ENCODE results near the gene PPP1R14D.

Gene PPP1R14D

DNA sequence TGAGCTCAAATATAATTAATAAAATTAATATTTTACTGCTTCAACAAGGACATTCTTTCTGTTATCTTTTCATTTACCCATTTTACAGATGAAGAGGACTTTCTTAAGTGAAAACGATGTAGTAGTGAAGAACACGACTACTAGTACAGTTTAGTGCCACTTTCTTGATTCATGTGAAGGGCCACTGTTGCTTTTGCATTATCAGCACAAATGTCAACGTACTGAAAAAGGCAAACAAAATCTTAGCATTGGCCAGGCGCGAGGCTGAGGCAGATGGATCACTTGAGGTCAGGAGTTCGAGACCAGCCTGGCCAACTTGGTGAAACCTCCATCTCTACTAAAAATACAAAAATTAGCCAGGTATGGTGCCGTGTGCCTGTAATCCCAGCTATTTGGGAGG lies 9.5 kb downstream of the PPP1R14D start:
- DNase-seq (ENCODE audit: low read depth in 2 of 2), result no peak

DNA sequence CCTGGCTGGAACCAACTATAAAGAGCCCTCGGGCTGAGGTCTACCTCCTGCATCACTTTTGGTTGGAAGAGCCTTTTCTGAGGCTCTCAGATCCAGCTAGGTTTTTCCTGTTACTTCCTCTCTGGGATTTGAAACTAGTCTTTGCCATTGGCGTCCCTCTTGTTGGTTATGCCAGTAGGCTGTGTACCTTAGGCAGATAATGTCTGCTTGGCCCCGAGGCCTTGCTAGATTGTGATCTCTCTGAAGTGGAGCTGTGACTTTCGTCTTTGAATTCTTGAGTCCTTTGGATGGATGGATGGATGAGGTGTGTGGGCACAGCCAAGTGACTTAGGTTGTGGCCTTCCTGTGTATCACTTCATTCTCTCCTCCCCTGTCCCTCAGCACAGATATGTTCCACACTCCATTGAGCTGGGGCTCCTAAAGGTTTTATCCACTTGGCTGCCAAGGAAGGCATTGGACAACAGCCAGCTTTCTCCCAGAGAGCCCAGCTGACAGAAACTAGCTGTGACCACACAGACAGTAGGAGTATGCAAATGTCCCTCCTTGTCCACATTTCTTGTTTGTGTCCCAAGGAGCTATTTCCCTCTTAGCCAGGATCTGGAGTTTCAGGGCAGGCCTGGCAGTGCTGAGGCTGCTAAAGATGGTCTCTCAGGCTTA lies 13.3 kb downstream of the PPP1R14D start:
- DNase-seq (ENCODE audit: low read depth in 2 of 2), result no peak

DNA sequence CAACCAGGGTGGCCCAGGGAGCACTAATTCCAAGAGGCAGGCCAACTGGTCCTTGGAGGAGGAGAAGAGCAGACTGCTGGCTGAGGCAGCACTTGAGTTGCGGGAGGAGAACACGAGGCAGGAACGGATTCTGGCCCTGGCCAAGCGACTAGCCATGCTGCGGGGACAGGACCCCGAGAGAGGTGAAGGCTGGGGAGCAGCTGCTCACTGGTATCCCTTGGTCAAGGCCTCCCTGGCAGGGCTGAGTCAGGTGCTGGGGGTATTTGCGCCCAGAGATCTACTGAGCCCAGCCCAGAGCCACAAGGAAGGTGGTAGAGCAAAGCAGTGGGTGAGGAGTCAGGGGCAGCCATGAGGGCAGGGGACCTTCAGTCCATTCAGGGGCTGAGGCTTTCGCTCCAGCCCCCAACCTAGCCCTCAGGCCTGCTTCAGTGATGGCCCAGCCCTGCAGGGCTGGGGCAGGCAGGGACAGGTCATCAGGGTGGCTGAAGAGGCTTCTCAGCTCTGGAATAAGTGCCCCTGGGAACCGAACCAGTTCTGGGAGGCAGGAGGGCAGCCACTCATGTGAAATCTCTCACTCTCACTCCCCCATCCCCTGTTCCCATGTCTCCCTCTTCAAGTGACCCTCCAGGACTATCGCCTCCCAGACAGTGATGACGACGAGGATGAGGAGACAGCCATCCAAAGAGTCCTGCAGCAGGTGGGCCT lies 15.6 kb downstream of the PPP1R14D start:
- no peak for DNase-seq (ENCODE audit: low read depth in 2 of 2)

DNA sequence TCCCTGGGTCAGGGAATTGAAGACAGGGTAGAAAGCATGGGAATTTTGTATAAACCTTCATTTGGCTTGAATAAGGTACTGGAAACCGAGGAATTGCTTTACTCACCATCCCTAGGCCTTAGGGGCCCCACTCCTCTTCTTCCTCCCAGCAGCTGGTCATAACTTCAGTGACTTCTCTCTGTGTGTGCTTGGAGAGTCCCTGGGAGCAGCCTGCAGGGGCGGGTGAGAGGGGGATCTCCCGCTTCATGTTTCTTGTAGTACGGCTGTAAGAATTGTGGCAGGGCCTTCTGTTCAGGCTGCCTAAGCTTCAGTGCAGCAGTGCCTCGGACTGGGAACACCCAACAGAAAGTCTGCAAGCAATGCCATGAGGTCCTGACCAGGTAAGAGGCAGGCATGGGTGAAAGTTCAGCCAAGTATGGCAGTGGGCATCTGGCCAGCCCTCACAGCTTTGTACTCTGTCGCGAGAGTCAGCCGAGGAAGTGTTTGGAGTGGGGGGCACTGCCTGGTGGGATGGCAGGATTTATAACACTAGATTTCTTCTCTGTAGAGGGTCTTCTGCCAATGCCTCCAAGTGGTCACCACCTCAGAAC lies 19.6 kb downstream of the PPP1R14D start:
- no peak for DNase-seq (ENCODE audit: low read depth in 2 of 2)

DNA sequence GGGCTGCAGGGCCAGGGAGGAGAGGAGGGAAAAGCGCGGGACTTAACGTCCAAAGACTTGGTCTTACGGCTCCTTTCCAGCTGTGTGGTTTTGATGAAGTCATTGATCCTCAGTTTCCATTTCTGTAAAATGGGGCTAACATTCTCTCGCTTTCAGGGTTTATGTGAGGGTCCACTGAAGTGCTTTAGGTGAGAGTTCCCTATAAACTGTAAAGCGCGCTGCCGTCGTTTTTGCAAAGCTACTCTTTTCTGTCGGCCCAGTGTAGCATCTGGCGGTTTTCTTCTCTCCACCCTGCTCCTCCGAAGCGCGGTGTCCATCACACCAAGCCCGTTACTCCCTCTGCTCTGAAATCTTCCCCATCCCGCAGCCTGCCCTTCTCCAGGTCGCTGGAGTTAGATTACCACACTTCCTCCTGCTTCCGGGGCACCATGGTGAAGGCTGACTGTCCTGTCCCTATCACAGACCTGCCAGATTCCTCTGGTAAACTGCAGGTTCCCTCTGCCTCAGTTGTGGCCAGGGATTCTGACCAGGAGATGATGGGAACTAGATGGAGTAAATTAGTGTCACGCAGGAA lies 20.5 kb downstream of the PPP1R14D start:
- no peak for DNase-seq (ENCODE audit: low read depth in 2 of 2)

DNA sequence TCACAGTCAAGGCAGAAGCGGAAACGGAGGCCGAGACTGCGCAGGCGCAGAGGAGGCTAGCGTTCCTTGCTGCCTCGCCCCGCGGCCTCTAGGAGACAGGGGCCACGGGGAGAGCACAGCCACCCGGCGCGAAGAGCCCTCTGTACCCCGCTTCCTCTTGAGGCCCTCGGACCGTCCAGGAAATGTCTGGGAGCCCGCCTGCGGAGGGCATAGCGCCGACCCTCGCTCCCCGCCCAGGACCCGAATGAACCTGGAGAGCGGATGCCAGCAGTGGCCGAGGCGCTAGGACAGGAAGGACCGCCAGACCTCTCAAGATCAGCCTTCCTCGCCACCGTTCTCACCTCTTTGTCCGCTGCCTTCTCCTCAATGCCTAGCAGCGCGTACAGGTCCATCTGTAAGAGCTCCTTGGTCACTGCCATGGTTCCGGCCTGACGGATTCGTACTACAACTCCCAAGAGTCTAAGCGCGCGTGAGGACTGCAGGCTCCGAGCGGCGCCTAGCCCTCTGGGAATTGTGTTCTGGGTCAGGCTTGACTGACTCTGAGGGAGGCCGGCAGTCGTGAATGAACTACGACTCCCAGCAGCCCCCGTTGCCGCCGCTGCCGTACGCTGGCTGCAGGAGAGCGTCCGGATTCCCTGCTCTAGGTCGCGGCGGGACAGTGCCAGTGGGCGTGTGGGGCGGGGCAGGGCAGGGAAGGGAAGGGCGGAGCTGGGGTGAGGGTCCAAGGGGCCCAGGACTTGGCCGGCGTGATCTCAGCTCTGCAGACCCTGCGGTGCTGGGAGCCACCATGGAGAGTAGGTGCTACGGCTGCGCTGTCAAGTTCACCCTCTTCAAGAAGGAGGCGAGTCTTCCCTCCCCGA lies 21.2 kb downstream of the PPP1R14D start, which contains the start of the genes DNAJC17 and ZFYVE19:
Gene DNAJC17 (minus strand): TSS at position 446 of the 860 bp plus-strand sequence. CDS start 27 bp downstream, at position 419.
Gene ZFYVE19 (plus strand): TSS at position 62 of the 860 bp plus-strand sequence. CDS start 501 bp downstream, at position 563.
- peak; percentile 92 to 94 for DNase-seq (ENCODE audit: low read depth in 2 of 2)

DNA sequence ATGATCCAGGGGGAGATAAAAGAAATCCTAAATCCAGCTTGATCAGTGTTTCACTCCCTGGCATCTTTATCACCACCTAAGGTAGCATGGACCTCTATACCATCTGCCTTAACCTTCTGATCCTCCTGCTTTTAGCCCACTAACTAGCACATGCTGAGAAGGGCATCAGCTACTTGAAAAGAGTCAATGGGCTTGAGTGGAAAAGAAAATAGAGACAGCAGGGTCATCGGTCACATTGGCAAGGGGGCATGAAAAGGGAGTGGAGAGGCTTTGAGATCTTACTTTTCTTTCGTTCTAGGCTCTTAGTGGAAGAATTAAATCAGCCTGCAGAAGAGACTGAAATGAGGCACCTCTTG lies 21.9 kb downstream of the PPP1R14D start:
- DNase-seq (ENCODE audit: low read depth in 2 of 2), result no peak

DNA sequence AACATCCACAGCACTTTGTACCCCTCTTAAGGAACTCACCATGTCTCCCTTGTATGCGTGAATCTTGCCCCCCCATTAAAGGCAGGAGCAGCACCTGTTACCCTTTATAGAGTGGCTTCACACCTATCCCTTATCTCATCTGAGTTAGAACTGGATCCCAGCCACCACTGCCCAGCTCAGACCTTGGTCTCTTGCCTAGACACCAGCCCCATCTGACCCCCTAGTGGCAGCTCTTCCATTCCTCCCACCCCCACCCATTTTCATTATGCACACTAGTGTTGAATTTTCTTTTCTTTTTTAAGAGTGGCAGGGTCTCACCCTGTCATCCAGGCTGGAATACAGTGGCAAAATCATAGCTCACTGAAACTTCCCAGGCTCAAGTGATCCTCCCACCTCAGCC lies 24.8 kb downstream of the PPP1R14D start:
- DNase-seq (ENCODE audit: low read depth in 2 of 2), result no peak

DNA sequence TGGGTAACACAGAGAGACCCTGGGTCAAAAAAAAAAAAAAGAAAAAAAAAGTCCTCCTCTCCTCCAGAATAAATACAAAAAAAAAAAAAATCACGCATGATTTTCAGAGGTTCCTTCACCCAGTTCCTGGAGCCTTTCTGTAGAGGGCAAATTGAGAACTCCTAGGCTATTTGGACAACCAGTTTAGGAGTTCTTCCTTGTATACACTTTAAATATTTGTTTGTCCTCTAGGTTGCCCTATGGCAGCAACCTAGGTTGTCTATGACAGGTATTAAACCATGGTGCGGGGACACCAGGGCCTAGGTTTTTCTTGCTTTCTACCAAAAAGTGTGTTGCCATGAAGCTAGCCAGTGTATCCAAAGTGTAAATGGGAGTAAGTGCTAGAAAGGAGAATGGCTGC lies 25.4 kb downstream of the PPP1R14D start:
- no peak for DNase-seq (ENCODE audit: low read depth in 2 of 2)

DNA sequence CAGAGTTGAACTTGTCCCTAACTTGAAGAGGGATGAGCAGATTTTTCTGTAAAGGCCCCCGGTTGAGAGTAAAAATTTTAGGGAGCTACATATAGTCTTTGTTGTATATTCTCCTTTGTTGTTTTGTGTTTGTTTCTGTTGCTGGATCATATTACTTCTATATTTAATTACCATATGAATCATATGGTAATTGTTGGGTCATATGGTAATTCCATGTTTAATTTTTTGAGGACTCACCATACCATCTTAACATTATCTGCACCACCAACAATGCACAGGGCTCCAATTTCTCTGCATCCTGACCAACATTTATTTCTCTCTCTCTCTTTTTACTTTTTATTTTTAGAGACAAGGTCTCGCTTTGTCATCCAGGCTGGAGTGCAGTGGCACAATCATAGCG lies 29.0 kb downstream of the PPP1R14D start:
- no peak for DNase-seq (ENCODE audit: low read depth in 2 of 2)

DNA sequence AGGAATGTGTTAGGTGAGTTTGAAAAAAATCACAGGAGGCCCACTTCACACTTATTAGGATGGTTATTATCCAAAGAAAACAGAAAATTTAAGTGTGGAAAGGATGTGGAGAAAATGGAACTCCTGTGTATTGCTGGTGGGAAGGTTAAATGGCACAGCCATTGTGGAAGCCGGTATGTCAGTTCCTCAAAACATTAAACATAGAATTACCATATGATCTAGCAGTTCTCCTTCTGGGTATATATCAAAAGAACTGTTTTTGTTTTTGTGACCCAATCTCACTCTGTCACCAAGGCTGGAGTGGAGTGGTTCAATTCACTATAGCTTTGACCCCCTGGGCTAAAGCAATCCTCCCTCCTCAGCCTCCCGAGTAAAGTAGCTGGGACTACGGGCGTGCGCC lies 32.0 kb downstream of the PPP1R14D start:
- no peak for DNase-seq (ENCODE audit: low read depth in 2 of 2)

DNA sequence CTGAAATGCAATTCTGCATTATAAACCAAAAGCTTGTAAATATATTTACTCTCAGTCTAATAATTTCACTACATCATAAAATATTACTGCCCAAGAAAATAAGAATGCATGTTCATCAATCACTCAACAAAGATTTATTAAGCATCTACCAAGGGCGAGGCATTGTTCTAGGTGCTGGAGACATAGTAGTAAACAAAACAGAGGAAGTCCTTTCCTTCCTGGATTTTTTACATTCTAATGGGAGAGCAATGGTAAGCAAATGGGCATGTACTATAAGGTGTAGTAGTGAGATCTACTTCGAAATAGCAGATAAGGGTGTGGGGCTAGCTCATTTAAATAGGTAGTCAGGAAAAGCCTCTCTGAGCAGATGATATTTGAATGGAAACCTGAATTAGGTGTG lies 32.5 kb downstream of the PPP1R14D start:
- DNase-seq (ENCODE audit: low read depth in 2 of 2), result no peak

DNA sequence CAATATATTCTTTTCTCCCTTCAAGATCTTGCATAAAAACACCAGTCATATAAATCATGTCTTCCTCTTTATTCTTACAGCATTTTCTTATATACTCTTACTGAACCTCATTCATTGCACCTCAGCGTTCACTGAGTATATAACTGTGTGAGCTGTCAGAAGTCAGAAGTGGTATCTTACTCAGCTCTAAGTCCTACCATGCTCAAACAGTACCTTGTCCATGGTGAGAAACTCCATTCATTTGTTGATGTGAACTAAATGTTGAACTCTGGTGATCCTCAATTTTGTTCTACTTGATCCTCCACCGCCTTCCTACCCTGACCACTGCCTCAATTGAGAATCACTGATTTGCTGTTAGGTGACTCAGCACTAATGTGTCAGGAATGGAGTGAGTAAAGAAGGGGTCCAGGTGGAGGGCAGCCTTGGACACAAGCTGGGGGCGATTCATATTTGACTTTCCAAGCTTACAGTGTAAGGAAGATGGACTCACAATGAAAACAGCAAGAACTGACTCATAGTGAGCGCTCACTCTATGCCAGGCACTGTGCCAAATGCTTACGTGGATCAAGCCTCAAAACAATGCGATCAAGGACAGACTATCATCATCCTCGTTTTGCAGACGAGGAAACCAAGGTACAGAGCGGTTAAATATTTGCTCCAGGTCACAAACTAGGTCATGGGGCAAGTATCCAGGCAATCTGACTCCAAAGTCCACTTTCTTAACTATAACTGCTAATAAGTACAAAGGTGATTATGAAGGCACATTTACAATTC lies 35.1 kb downstream of the PPP1R14D start:
- no peak for DNase-seq (ENCODE audit: low read depth in 2 of 2)

DNA sequence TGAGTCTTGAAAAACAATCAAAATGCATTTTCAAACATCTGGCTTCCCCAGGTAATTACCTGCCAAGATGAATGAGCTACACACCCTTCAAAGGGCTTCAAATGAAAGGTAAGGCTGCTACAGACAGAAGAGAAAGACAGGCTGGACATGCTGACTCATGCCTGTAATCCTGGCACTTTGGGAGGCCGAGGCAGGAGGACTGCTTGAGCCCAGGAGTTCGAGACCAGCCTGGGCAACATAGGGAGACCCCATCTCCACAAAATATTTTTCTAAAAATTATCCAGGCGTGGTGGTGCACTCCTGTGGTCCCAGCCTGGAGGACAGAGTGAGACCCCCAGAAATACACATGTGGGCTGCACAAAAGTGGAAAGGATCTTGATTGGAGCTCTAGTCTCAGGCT lies 36.1 kb downstream of the PPP1R14D start:
- no peak for DNase-seq (ENCODE audit: low read depth in 2 of 2)

DNA sequence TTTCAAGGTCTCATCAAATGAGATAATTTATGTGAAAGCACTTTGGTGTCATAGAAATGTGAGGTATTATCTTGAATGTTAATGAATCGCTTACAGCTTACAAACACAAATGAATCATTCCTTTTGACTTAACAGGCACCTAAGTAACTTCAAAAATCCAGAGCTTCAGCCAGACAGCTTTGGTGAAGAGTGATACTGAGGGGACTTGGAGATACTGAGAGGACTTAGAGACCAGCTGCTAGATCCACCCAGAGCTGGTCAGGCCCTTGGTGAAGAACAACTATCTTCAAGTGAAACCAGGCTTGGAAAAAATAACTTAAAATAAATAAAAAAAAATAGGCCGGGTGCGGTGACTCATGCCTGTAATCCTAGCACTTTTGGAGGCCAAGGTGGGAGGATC lies 37.8 kb downstream of the PPP1R14D start:
- no peak for DNase-seq (ENCODE audit: low read depth in 2 of 2)

DNA sequence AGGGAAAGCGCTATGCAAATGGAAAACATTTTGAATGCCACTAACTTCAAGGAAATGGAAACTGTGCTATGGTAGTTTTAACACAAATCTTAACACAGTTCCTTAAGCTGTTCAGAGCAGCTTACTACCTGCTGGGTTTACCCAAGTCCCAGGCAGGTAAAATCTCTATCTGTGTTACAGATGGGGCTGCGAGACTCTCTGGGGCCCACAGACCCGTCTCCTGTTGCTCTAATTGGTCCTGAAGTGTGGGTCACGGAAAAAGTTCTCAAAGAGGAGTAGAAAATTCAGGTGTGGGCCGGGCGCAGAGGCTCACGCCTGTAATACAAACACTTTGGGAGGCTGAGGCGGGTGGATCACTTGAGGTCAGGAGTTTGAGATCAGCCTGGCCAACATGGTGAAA lies 38.5 kb downstream of the PPP1R14D start:
- no peak for DNase-seq (ENCODE audit: low read depth in 2 of 2)

DNA sequence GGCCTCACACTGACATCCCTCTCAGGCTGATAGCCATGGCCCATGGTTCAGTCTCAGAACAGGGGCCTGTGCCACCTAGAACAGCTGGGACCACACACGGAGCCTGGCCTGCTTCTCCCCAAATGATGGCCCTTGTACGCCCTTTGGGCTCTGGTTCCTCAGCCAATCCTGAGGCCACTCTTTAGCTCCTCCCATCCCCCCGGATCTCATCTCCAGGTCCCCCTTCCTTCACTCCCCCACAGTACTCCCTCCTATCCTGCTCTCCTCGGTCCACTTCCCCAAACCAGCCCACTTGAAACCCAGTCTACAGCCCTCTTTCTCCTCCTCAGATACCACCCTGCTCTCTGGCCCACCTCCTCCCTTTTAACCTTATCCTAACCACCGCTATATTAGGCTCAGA lies 39.4 kb downstream of the PPP1R14D start:
- DNase-seq (ENCODE audit: low read depth in 2 of 2), result no peak

DNA sequence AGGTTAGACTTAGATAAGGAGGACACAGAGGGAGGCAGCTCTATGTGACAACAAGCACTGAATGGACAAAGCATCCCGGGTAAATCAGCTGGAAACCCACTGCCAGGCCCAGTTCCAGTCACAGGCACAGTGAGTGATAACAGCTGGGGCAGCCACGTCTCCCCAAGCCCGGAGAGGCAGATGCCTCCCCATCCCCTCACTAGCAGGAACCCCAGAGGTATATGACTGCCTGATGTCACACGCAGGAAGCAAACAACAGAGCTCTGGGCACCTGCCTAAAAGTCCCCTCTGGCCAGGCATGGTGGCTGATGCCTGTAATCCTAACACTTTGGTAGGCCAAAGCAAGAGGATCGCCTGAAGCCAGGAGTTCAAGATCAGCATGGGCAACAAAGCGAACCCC lies 40.5 kb downstream of the PPP1R14D start:
- no peak for DNase-seq (ENCODE audit: low read depth in 2 of 2)

DNA sequence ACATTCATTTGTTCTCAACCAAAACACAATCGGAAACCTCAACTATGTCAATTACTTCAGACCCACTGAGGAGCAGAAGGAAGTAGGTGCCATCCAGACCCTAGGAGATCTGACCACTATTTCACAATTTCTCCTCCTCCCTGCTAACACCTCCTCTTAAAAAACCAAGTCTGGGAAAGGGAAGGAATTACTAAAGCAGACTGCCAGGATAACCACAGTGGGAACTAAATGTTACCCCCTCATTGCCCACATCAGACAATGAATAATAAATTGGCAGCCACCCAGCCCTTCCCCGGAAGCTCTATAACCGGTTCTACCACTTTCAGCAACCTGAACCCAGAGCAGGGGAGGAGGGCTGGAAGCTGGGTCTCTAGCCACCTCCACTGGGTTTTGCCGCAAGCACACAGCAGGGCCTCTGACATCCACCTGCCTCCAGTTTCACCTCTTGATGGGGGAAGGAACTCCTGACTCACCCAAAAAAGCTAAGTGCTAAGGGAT lies 41.1 kb downstream of the PPP1R14D start:
- DNase-seq (ENCODE audit: low read depth in 2 of 2), result peak; percentile 46 to 55

DNA sequence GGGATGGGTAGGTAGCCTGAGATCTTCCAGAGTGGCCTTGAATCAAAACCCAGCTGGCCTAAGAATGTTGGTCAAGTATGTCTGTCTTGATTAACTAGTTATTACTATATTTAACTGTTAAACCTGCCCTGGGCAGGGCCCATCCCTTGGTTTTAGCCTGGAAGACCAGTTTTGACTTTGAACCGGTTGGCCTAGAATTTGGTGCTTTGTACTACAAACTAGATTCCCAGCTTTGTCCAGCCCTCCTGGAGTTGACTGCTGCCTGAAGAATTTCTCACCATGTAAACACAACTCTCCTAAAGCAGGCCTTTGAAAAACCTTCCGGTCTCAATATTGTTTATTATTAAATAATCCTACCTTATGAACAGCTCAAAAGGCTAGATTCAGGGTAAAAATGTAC lies 42.7 kb downstream of the PPP1R14D start:
- DNase-seq (ENCODE audit: low read depth in 2 of 2), result no peak

DNA sequence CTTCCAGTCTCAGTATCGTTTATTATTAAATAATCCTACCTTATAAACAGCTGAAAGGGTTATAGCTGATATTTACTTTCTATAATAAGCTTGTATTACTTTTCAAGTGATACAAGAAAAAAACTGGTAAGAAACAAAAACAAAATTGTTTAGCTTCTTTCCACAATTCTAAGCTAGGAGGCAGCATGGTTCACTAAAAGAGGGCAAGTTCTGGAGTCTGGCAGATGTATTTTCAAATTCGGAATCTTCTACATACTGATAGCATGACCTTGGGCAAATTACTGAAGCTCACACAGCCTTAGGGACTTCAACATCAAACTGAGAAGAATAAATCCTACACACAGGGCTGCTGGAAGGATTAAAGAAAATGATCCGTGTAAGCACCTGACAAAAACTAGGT lies 43.3 kb downstream of the PPP1R14D start:
- DNase-seq (ENCODE audit: low read depth in 2 of 2), result no peak
